K562 (cell line): ENCODE results near the gene ZDHHC8. TPM values are rescaled to one million over a fixed set of nuclear protein-coding genes. Genes with fewer than 3 reads are reported as not detected.

ENCODE experiments used
- ATAC-seq: fragments of 200-7000 bp; cut with Tn5 transposase; 3 replicates; pipeline ENCODE4 v1.9.1; 2020; ENCODE audit warnings: moderate library complexity
- BruUV-seq: library from RNA; stranded (reverse); fragments of 400-500 nt; replicated peaks from 2 replicates; lab custom pipeline; 2021; lab: Mats Ljungman, UMichigan
- CTCF ChIA-PET: fragments of 300-600 bp; formaldehyde crosslinking; extraction: SDS; loops from one replicate; lab custom pipeline; 2021; ENCODE audit warnings: low intra/inter-chr PET ratio; lab: Yijun Ruan, JAX
- POLR2A ChIA-PET: fragments of 300-600, 350-650 bp; sonication (Branson Sonifier 250); formaldehyde crosslinking; extraction: SDS; loops from one replicate; lab custom pipeline; 2021; ENCODE audit warnings: antibody characterized with exemption, inconsistent platforms; lab: Yijun Ruan, JAX
- DNase-seq, 4 experiments: peaks; one replicate each; pipeline versions ENCODE4 v3.0.0 to v3.0.0-alpha.2; 2011 to 2018; ENCODE audit warnings: low spot score in 3 of 4, mixed read lengths in 3 of 4; ENCODE audit errors: extremely low read depth in 1 of 4
- FAIRE-seq: peaks from 2 replicates; lab custom pipeline; 2011; peaks lifted over from hg19 to GRCh38; lab: Jason Lieb, UNC
- H2AFZ ChIP-seq: 2 replicates; pipeline ENCODE4 v1.6.0; 2011; ENCODE audit warnings: low read depth, low read length, control low read depth, inconsistent platforms
- H3K27ac ChIP-seq: fragments of 200-600 bp; 3 replicates; pipeline ENCODE4 v1.8.0; 2011; ENCODE audit warnings: low read depth, mild to moderate bottlenecking, control low read depth, inconsistent platforms, low read length, moderate library complexity, mixed read lengths; ENCODE audit errors: extremely low read depth
- H3K27me3 ChIP-seq, 2 experiments: fragments of 300-600 bp in 1 of 2; 2 replicates in 1 of 2; 3 replicates in 1 of 2; pipeline versions ENCODE4 v1.6.0 to v1.8.0; 2011; ENCODE audit warnings: inconsistent platforms in 2 of 2, low read length in 2 of 2, mild to moderate bottlenecking in 1 of 2, mixed read lengths in 1 of 2, moderate library complexity in 1 of 2; ENCODE audit not compliant: control insufficient read depth in 2 of 2, insufficient read depth in 2 of 2
- H3K36me3 ChIP-seq: fragments of 300-600 bp; 3 replicates; pipeline ENCODE4 v1.8.0; 2011; ENCODE audit warnings: mild to moderate bottlenecking, low read length, inconsistent platforms; ENCODE audit not compliant: control insufficient read depth, insufficient read depth
- H3K4me1 ChIP-seq, 2 experiments: fragments of 200-600 bp in 1 of 2; replicated peaks in 1 of 2; 2 replicates in 1 of 2; 3 replicates in 1 of 2; pipeline versions ENCODE4 v1.5.1 to v1.8.0; 2011; ENCODE audit warnings: inconsistent platforms in 2 of 2, low read length in 2 of 2, mild to moderate bottlenecking in 1 of 2, mixed read lengths in 1 of 2, moderate library complexity in 1 of 2; ENCODE audit not compliant: control insufficient read depth in 2 of 2, insufficient read depth in 2 of 2
- H3K4me2 ChIP-seq: 2 replicates; pipeline ENCODE4 v1.6.1; 2011; ENCODE audit warnings: low read length, control low read depth, inconsistent platforms, mixed read lengths; ENCODE audit not compliant: insufficient read depth
- H3K4me3 ChIP-seq: fragments of 200-600 bp; sonication (generic), shearing (Covaris generic); 2 replicates; pipeline ENCODE4 v1.5.1; 2016; ENCODE audit warnings: control low read depth, inconsistent platforms
- H3K79me2 ChIP-seq: fragments of 200-600 bp; 3 replicates; pipeline ENCODE4 v1.8.0; 2011; ENCODE audit warnings: low read length, inconsistent platforms; ENCODE audit not compliant: control insufficient read depth, insufficient read depth
- H3K9ac ChIP-seq, 2 experiments: 2 replicates each; pipeline versions ENCODE4 v1.6.0 to v1.6.1; 2011; ENCODE audit warnings: low read depth in 2 of 2, low read length in 2 of 2, control low read depth in 1 of 2, inconsistent platforms in 1 of 2, mild to moderate bottlenecking in 1 of 2, mixed read lengths in 1 of 2; ENCODE audit not compliant: insufficient read depth in 1 of 2
- H3K9me1 ChIP-seq: one replicate; pipeline ENCODE4 v1.6.0; 2011; ENCODE audit warnings: inconsistent platforms, mild to moderate bottlenecking, low read length, moderate library complexity; ENCODE audit not compliant: control insufficient read depth, insufficient read depth
- H3K9me3 ChIP-seq: replicated peaks from 2 replicates; pipeline ENCODE4 v1.5.1; 2011; ENCODE audit warnings: low read depth, low read length, inconsistent platforms; ENCODE audit not compliant: control insufficient read depth, insufficient read depth
- H4K20me1 ChIP-seq: replicated peaks from 2 replicates; pipeline ENCODE4 v1.6.1; 2011; ENCODE audit warnings: low read length, inconsistent platforms, mixed read lengths; ENCODE audit not compliant: control insufficient read depth, insufficient read depth
- ARHGAP35 ChIP-seq: fragments of 450-650 bp; IDR thresholded peaks from 2 replicates; pipeline ENCODE4 v1.6.1; 2018; ENCODE audit not compliant: partially characterized antibody
- CAMTA2 ChIP-seq: fragments of 250-450 bp; sonication (Bioruptor Pico); conservative IDR thresholded peaks from 2 replicates; pipeline ENCODE4 v1.5.1; 2022
- FOXO4 ChIP-seq: fragments of 450-650 bp; formaldehyde crosslinking; IDR thresholded peaks from 2 replicates; pipeline ENCODE4 v1.4.0; 2020; ENCODE audit warnings: mild to moderate bottlenecking, moderate library complexity
- OTX1 ChIP-seq: fragments of 450-650 bp; formaldehyde crosslinking; IDR thresholded peaks from 2 replicates; pipeline ENCODE4 v1.4.0; 2022; ENCODE audit warnings: mild to moderate bottlenecking
- RBBP5 ChIP-seq: fragments of 200-600 bp; sonication (generic); IDR thresholded peaks from 2 replicates; pipeline ENCODE4 v1.6.1; 2012; ENCODE audit warnings: borderline replicate concordance, mild to moderate bottlenecking, low read length, control low read depth, inconsistent platforms; ENCODE audit not compliant: insufficient read depth, poor library complexity, severe bottlenecking
- SMAD1 ChIP-seq: fragments of 150-350 bp; IDR thresholded peaks from 2 replicates; pipeline ENCODE4 v1.6.1; 2014; ENCODE audit warnings: low read length, low read depth; ENCODE audit not compliant: partially characterized antibody
- SMARCC2 ChIP-seq: fragments of 450-650 bp; IDR thresholded peaks from 2 replicates; pipeline ENCODE4 v1.6.1; 2017; ENCODE audit warnings: antibody characterized with exemption, moderate library complexity, mild to moderate bottlenecking, low read depth
- SMC3 ChIP-seq: conservative IDR thresholded peaks from 2 replicates; pipeline ENCODE4 v1.6.1; 2011; ENCODE audit warnings: low read depth, low read length, improper control_type of control experiment; ENCODE audit not compliant: insufficient read depth
- TBL1XR1 ChIP-seq, 2 experiments: IDR thresholded peaks; 2 replicates each; pipeline ENCODE4 v1.6.1; 2012; ENCODE audit warnings: improper control_type of control experiment in 2 of 2, low read length in 2 of 2, mild to moderate bottlenecking in 1 of 2
- THRB ChIP-seq: fragments of 450-650 bp; formaldehyde crosslinking; conservative IDR thresholded peaks from 2 replicates; pipeline ENCODE4 v1.4.0; 2022; ENCODE audit warnings: mild to moderate bottlenecking, missing genetic modification characterization
- WHSC1 ChIP-seq: IDR thresholded peaks from one replicate; pipeline ENCODE4 v1.6.1; 2012; ENCODE audit warnings: low read length, control low read depth, inconsistent platforms
- ZBTB26 ChIP-seq: fragments of 450-650 bp; formaldehyde crosslinking; IDR thresholded peaks from 2 replicates; pipeline ENCODE4 v1.4.0; 2022; ENCODE audit warnings: missing genetic modification characterization
- ZFPM2 ChIP-seq: fragments of 250-450 bp; sonication (Bioruptor Pico); IDR thresholded peaks from 2 replicates; pipeline ENCODE4 v1.5.1; 2022; ENCODE audit warnings: mild to moderate bottlenecking
- ZKSCAN3 ChIP-seq: fragments of 250-450 bp; sonication (Bioruptor Pico); IDR thresholded peaks from 2 replicates; pipeline ENCODE4 v1.4.0; 2020
- WGBS: fragments of 100-300 bp; shearing (Covaris generic); methylation state at CpG from one replicate; pipeline ENCODE4 v1.1.6; 2016; ENCODE audit warnings: low coverage, mixed read lengths; ENCODE audit not compliant: insufficient coverage; ENCODE audit errors: missing lambda C conversion rate; 5-methylcytosine and 5-hydroxymethylcytosine counted together
- in situ Hi-C: fragments of 300-500 bp; cut with MboI; formaldehyde crosslinking; loops from 4 replicates; pipeline ENCODE4 v1.15.0; 2018; ENCODE audit warnings: inconsistent platforms, mixed read lengths
- intact Hi-C: fragments of 100-400 bp; cut with micrococcal nuclease; formaldehyde crosslinking; loops from 2 replicates; pipeline ENCODE4 v1.14.2; 2022
- polyA plus RNA-seq, 8 experiments: library from polyadenylated mRNA; depleted of rRNA in 4 of 8; stranded (reverse) in 5 of 8; unstranded in 3 of 8; fragments of >200 nt; fragmentation: Nextera tagmentation in 2 of 8; fragmentation: Illumina TruSeq in 1 of 8; extraction: Ambion mirVana in 2 of 8; extraction: Trizol in 1 of 8; gene quantifications; 2 replicates each; pipeline versions ENCODE4 v1.2.1 to v1.2.3, GENCODE V29; 2011 to 2014; ENCODE audit warnings: inconsistent platforms in 1 of 8, missing spikeins in 1 of 8
- total RNA-seq, 7 experiments: library from RNA; depleted of rRNA in 6 of 7; stranded (reverse); fragments of >200 nt in 6 of 7; fragmentation: Illumina TruSeq in 2 of 7; extraction: Trizol in 2 of 7; gene quantifications; 2 replicates each; pipeline versions ENCODE4 v1.2.1 to v1.2.3, GENCODE V29; 2011 to 2021; ENCODE audit warnings: low replicate concordance in 1 of 7

The ZDHHC8 gene
- total and polyA plus RNA-seq, 9 of the 15 experiments (the other 6 are each of a cell fraction or from before 2014, with no cell fraction given): 0.04 to 109 (median 16.4) TPM

GRCh38 chr22:20086763-20087162, 44.8 kb upstream of the ZDHHC8 start (continued):
- 0 out of 2 replicates have a peak, but pooled peaks have one; percentile 24 for TF ChIP-seq FOXO4 (CRISPR knock-in tag)
- TF ChIP-seq ARHGAP35: no peak

GRCh38 chr22:20087319-20088262, 44.0 kb upstream of the ZDHHC8 start:
- peak overlapping the region in 1 of 2 experiments; percentile 53; a peak in 2 of 4 replicates for H3K9ac ChIP-seq
- ATAC-seq (no peak), DNase-seq (no peak), FAIRE-seq (no peak)
- H3K4me2 ChIP-seq: no peak overlapping the region
- H3K4me1 ChIP-seq: peaks cover 31 to 37% of the 10 kb centered on the region in 2 experiments
- ChIA-PET POLR2A (interaction anchor here (0.7 to 19.4 kb wide), 11 partner anchors 6 to 565 kb away, joined by 3 to 513 read pairs (median 4); partner anchors contain the start of genes RANBP1 and TRMT2A), CTCF (interaction anchor here (0.5 kb wide), 1 partner anchor 71 kb away, joined by 3 read pairs; the partner anchor contains the start of gene ARVCF)
- H4K20me1 ChIP-seq: peaks cover 32% of the 10 kb centered on the region
- intact Hi-C loops (no loop called here), in situ Hi-C loops (loop anchor here (5.0 kb wide), 1 partner anchor 115 kb away; no protein-coding TSS in a partner anchor)
- no peak overlapping the region for H3K4me3 ChIP-seq
- peaks cover 86% of the 10 kb centered on the region for H3K79me2 ChIP-seq
- 95% methylated on average over 14 of the region's 14 CpGs for WGBS
- no TSS peak for BruUV-seq
- no peaks in the 10 kb centered on the region for H3K27me3 ChIP-seq
- peaks cover 13% of the 10 kb centered on the region for H3K9me1 ChIP-seq
- H3K27ac ChIP-seq: no peak overlapping the region
- H3K9me3 ChIP-seq: no peaks in the 10 kb centered on the region
- H3K36me3 ChIP-seq: peaks cover 97% of the 10 kb centered on the region
- no peak overlapping the region for H2AFZ ChIP-seq
- 0 out of 4 replicates have a peak, but pooled peaks of 1 of the 2 experiments have one; percentile 9 for TF ChIP-seq TBL1XR1 (IDR thresholded peaks at IDR 0.05; ENCODE audit: low read length in 2 of 2)
- TF ChIP-seq SMAD1: no peak
- no peak for TF ChIP-seq ZKSCAN3 (CRISPR knock-in tag)
- 0 out of 2 replicates have a peak, but pooled peaks have one; percentile 24 for TF ChIP-seq CAMTA2 (CRISPR knock-in tag)
- 0 out of 2 replicates have a peak, but pooled peaks have one; percentile 15 for TF ChIP-seq ZFPM2 (CRISPR knock-in tag)
- TF ChIP-seq SMC3: 0 out of 2 replicates have a peak, but pooled peaks have one; percentile 11
- peak; percentile 62 for TF ChIP-seq WHSC1
- 0 out of 2 replicates have a peak, but pooled peaks have one; percentile 27 for TF ChIP-seq ZBTB26 (CRISPR knock-in tag)
- TF ChIP-seq SMARCC2: no peak
- peak; percentile 82 for TF ChIP-seq THRB (CRISPR knock-in tag)
- peak; percentile 56 for TF ChIP-seq RBBP5
- TF ChIP-seq OTX1 (CRISPR knock-in tag): peak; percentile 86; the same call in 1 of the 2 replicates
